GM12878 (cell line): ENCODE measurements around the gene PRKCQ. TPM values are rescaled to one million over a fixed set of nuclear protein-coding genes. Genes with fewer than 3 reads are reported as not detected.

Experiments
- ATAC-seq: fragments of 200-7000 bp; cut with Tn5 transposase; 3 replicates; pipeline ENCODE4 v1.9.1; 2020; ENCODE audit warnings: mild to moderate bottlenecking, moderate library complexity
- BruUV-seq: library from RNA; stranded (reverse); fragments of 400-500 nt; replicated peaks from 2 replicates; lab custom pipeline; 2021; lab: Mats Ljungman, UMichigan
- CTCF ChIA-PET: fragments of 300-600 bp; sonication (Branson Sonifier 250); formaldehyde crosslinking; extraction: SDS; loops from one replicate; lab custom pipeline; 2021; ENCODE audit warnings: inconsistent platforms; lab: Yijun Ruan, JAX
- POLR2A ChIA-PET: fragments of 350-600 bp; formaldehyde crosslinking; extraction: SDS; loops from one replicate; lab custom pipeline; 2021; ENCODE audit warnings: inconsistent platforms; lab: Charles Lee
- RAD21 ChIA-PET: fragments of 300-600 bp; sonication (Branson Sonifier 250); formaldehyde crosslinking; loops from one replicate; lab custom pipeline; 2023; ENCODE audit warnings: antibody characterized with exemption; ENCODE audit not compliant: unreplicated experiment; lab: Charles Lee
- SMC1A ChIA-PET: fragments of 300-600 bp; sonication (Branson Sonifier 250); formaldehyde crosslinking; loops from one replicate; lab custom pipeline; 2023; ENCODE audit not compliant: unreplicated experiment, uncharacterized antibody; lab: Charles Lee
- DNase-seq: peaks from one replicate; pipeline ENCODE4 v3.0.0-alpha.2; 2011; ENCODE audit warnings: low read depth, low spot score
- FAIRE-seq: peaks from 3 replicates; lab custom pipeline; 2011; peaks lifted over from hg19 to GRCh38; lab: Jason Lieb, UNC
- H2AFZ ChIP-seq: 2 replicates; pipeline ENCODE4 v1.6.0; 2011; ENCODE audit warnings: low read depth, low read length, control low read depth; ENCODE audit not compliant: control insufficient read depth
- H3K27ac ChIP-seq: 2 replicates; pipeline ENCODE4 v1.5.1; 2011; ENCODE audit warnings: control low read depth; ENCODE audit not compliant: control insufficient read depth, insufficient read depth
- H3K27me3 ChIP-seq, 2 experiments: replicated peaks in 1 of 2; 2 replicates each; pipeline versions ENCODE4 v1.6.0 to v1.6.1; 2011; ENCODE audit warnings: low read length in 1 of 2; ENCODE audit not compliant: control insufficient read depth in 2 of 2, insufficient read depth in 2 of 2
- H3K36me3 ChIP-seq, 2 experiments: 2 replicates each; pipeline ENCODE4 v1.5.1; 2011; ENCODE audit warnings: low read length in 1 of 2; ENCODE audit not compliant: control insufficient read depth in 2 of 2, insufficient read depth in 2 of 2
- H3K4me1 ChIP-seq: 2 replicates; pipeline ENCODE4 v1.6.1; 2011; ENCODE audit warnings: mild to moderate bottlenecking, low read length, moderate library complexity, mixed read lengths; ENCODE audit not compliant: control insufficient read depth, insufficient read depth
- H3K4me2 ChIP-seq: 2 replicates; pipeline ENCODE4 v1.6.0; 2011; ENCODE audit warnings: control low read depth; ENCODE audit not compliant: control insufficient read depth, insufficient read depth
- H3K4me3 ChIP-seq: fragments of 200-600 bp; sonication (generic); 2 replicates; pipeline ENCODE4 v1.5.1; 2016
- H3K79me2 ChIP-seq: 2 replicates; pipeline ENCODE4 v1.6.0; 2011; ENCODE audit warnings: low read length; ENCODE audit not compliant: control insufficient read depth, insufficient read depth
- H3K9ac ChIP-seq: 2 replicates; pipeline ENCODE4 v1.8.0; 2011; ENCODE audit warnings: low read length, control low read depth, mixed read lengths; ENCODE audit not compliant: control insufficient read depth, insufficient read depth
- H3K9me3 ChIP-seq: replicated peaks from 3 replicates; pipeline ENCODE4 v1.5.1; 2011; ENCODE audit warnings: mild to moderate bottlenecking, low read length; ENCODE audit not compliant: control insufficient read depth, insufficient read depth
- H4K20me1 ChIP-seq: 2 replicates; pipeline ENCODE4 v1.6.0; 2011; ENCODE audit not compliant: control insufficient read depth, insufficient read depth
- BCL3 ChIP-seq: IDR thresholded peaks from 2 replicates; pipeline ENCODE4 v1.6.1; 2011; ENCODE audit warnings: borderline replicate concordance, low read depth, mild to moderate bottlenecking, moderate library complexity, low read length; ENCODE audit not compliant: insufficient read depth, poor library complexity, severe bottlenecking
- BMI1 ChIP-seq: fragments of 450-650 bp; IDR thresholded peaks from 2 replicates; pipeline ENCODE4 v1.6.1; 2016; ENCODE audit warnings: mild to moderate bottlenecking, moderate library complexity, borderline replicate concordance
- CHD4 ChIP-seq: fragments of 200-600 bp; sonication (generic); IDR thresholded peaks from 2 replicates; pipeline ENCODE4 v1.6.1; 2016; ENCODE audit warnings: mild to moderate bottlenecking
- DPF2 ChIP-seq: fragments of 450-650 bp; IDR thresholded peaks from 2 replicates; pipeline ENCODE4 v1.6.1; 2017; ENCODE audit warnings: mild to moderate bottlenecking
- GABPA ChIP-seq: IDR thresholded peaks from 2 replicates; pipeline ENCODE4 v1.6.1; 2014; ENCODE audit warnings: antibody characterized with exemption, low read depth, mild to moderate bottlenecking, inconsistent platforms
- IKZF2 ChIP-seq, 2 experiments: fragments of 450-650 bp; IDR thresholded peaks; 2 replicates each; pipeline ENCODE4 v1.6.1; 2017; ENCODE audit warnings: mild to moderate bottlenecking in 2 of 2, moderate library complexity in 2 of 2
- MTA2 ChIP-seq: fragments of 450-650 bp; IDR thresholded peaks from 2 replicates; pipeline ENCODE4 v1.6.1; 2016; ENCODE audit warnings: low read depth, mild to moderate bottlenecking, moderate library complexity
- NR2C2 ChIP-seq: IDR thresholded peaks from 2 replicates; pipeline ENCODE4 v1.6.1; 2011; ENCODE audit warnings: borderline replicate concordance, low read depth; ENCODE audit not compliant: control insufficient read depth, insufficient read length
- PBX3 ChIP-seq: IDR thresholded peaks from 2 replicates; pipeline ENCODE4 v1.6.1; 2011; ENCODE audit warnings: mild to moderate bottlenecking, low read depth, low read length, moderate library complexity; ENCODE audit not compliant: insufficient replicate concordance
- SMAD5 ChIP-seq: IDR thresholded peaks from 2 replicates; pipeline ENCODE4 v1.6.1; 2016; ENCODE audit warnings: antibody characterized with exemption, low read depth
- ZBTB40 ChIP-seq: fragments of 450-650 bp; IDR thresholded peaks from 2 replicates; pipeline ENCODE4 v1.6.1; 2016; ENCODE audit warnings: mild to moderate bottlenecking, moderate library complexity, borderline replicate concordance
- ZNF207 ChIP-seq: fragments of 450-650 bp; IDR thresholded peaks from 2 replicates; pipeline ENCODE4 v1.6.1; 2014; ENCODE audit warnings: antibody characterized with exemption, mild to moderate bottlenecking, borderline replicate concordance
- ZNF274 ChIP-seq: IDR thresholded peaks from one replicate; pipeline ENCODE4 v1.8.0; 2011; ENCODE audit not compliant: insufficient read length, insufficient read depth
- WGBS: methylation state at CpG from one replicate; pipeline ENCODE4 v1.1.6; 2016; ENCODE audit warnings: low lambda C conversion rate; ENCODE audit not compliant: insufficient replicate concordance, insufficient coverage; ENCODE audit errors: missing lambda C conversion rate; 5-methylcytosine and 5-hydroxymethylcytosine counted together
- in situ Hi-C: fragments of 300-500 bp; cut with MboI; formaldehyde crosslinking; loops from 9 replicates; pipeline ENCODE4 v1.14.3; 2018; ENCODE audit warnings: mixed read lengths
- intact Hi-C: fragments of 100-400 bp; cut with micrococcal nuclease; formaldehyde crosslinking; loops from one replicate; pipeline ENCODE4 v1.14.2; 2022; ENCODE audit not compliant: unreplicated experiment
- polyA plus RNA-seq, 11 experiments: library from polyadenylated mRNA; depleted of rRNA in 4 of 11; unstranded in 6 of 11; stranded (reverse) in 5 of 11; fragments of >200 nt; fragmentation: Nextera tagmentation in 4 of 11; fragmentation: Illumina TruSeq in 1 of 11; extraction: Ambion mirVana in 4 of 11; extraction: Trizol in 1 of 11; gene quantifications; 1 replicate in 1 of 11; 2 replicates in 10 of 11; pipeline versions ENCODE4 v1.2.1 to v1.2.3, GENCODE V29; 2011 to 2016; ENCODE audit warnings: inconsistent platforms in 2 of 11, missing spikeins in 2 of 11, low read depth in 1 of 11
- total RNA-seq, 4 experiments: library from RNA; depleted of rRNA in 3 of 4; stranded (reverse); fragments of >200 nt in 3 of 4; fragmentation: Illumina TruSeq in 1 of 4; extraction: Trizol in 1 of 4; gene quantifications; 2 replicates each; pipeline versions ENCODE4 v1.2.1 to v1.2.3, GENCODE V29; 2013 to 2021
- TF ChIP-seq, protein P1 (sequence below): fragments of 450-650 bp; formaldehyde crosslinking; IDR thresholded peaks from 2 replicates; pipeline ENCODE4 v1.4.0; 2022; ENCODE audit warnings: mild to moderate bottlenecking, moderate library complexity

The PRKCQ gene
- total and polyA plus RNA-seq, 10 of the 15 experiments (the other 5 are each of a cell fraction or from before 2014, with no cell fraction given): 0.26 to 8.9 (median 0.98) TPM

GRCh38 chr10:6530211-6530840 lies 49.8 kb downstream of the PRKCQ start:
- Histone ChIP-seq H3K9ac (no peak overlapping the region), H3K36me3 (no peaks in the 10 kb centered on the region), H2AFZ (no peak overlapping the region), H3K4me1 (no peaks in the 10 kb centered on the region), H3K4me3 (no peak overlapping the region), H3K9me3 (no peaks in the 10 kb centered on the region), H3K27me3 (peaks cover 0 to 6% of the 10 kb centered on the region in 2 experiments; a peak in 1 of 4 replicates), H3K27ac (no peak overlapping the region), H4K20me1 (no peaks in the 10 kb centered on the region), H3K79me2 (no peaks in the 10 kb centered on the region), H3K4me2 (no peak overlapping the region)
- ChIA-PET SMC1A (interaction anchor here (0.9 to 4.4 kb wide), 6 partner anchors 7 to 41 kb away, joined by 3 to 21 read pairs (median 4); no protein-coding TSS in a partner anchor), CTCF (interaction anchor here (1.7 kb wide), 1 partner anchor 12 kb away, joined by 5 read pairs; no protein-coding TSS in a partner anchor), RAD21 (no interaction called here), POLR2A (interaction anchor here (0.9 kb wide), 1 partner anchor 23 kb away, joined by 3 read pairs; no protein-coding TSS in a partner anchor)
- no peak for DNase-seq
- FAIRE-seq: no peak
- no peak for ATAC-seq
- no TSS peak for BruUV-seq
- in situ Hi-C loops: no loop called here
- 61% methylated on average over 18 of the region's 18 CpGs for WGBS
- intact Hi-C loops: no loop called here
- TF ChIP-seq GABPA: no peak
- TF ChIP-seq SMAD5: no peak
- no peak for TF ChIP-seq IKZF2 (IDR thresholded peaks at IDR 0.05)
- TF ChIP-seq DPF2: no peak
- TF ChIP-seq BCL3: no peak
- TF ChIP-seq ZNF274: no peak
- TF ChIP-seq, protein P1, sequence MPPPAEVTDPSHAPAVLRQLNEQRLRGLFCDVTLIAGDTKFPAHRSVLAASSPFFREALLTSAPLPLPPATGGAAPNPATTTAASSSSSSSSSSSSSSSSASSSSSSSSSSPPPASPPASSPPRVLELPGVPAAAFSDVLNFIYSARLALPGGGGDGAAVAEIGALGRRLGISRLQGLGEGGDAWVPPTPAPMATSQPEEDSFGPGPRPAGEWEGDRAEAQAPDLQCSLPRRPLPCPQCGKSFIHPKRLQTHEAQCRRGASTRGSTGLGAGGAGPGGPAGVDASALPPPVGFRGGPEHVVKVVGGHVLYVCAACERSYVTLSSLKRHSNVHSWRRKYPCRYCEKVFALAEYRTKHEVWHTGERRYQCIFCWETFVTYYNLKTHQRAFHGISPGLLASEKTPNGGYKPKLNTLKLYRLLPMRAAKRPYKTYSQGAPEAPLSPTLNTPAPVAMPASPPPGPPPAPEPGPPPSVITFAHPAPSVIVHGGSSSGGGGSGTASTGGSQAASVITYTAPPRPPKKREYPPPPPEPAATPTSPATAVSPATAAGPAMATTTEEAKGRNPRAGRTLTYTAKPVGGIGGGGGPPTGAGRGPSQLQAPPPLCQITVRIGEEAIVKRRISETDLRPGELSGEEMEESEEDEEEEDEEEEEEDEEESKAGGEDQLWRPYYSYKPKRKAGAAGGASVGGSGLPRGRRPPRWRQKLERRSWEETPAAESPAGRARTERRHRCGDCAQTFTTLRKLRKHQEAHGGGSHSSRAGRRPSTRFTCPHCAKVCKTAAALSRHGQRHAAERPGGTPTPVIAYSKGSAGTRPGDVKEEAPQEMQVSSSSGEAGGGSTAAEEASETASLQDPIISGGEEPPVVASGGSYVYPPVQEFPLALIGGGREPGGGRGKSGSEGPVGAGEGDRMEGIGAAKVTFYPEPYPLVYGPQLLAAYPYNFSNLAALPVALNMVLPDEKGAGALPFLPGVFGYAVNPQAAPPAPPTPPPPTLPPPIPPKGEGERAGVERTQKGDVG (CRISPR knock-in tag): no peak
- no peak for TF ChIP-seq CHD4
- TF ChIP-seq MTA2: no peak
- no peak for TF ChIP-seq BMI1
- no peak for TF ChIP-seq PBX3
- no peak for TF ChIP-seq ZBTB40
- TF ChIP-seq ZNF207: no peak
- no peak for TF ChIP-seq NR2C2
